Choroid plexus epithelial cell (primary cell): Measurements from ENCODE around the gene FAM163A.

Experiments used
- DNase-seq: peaks from one replicate; pipeline ENCODE4 v3.0.0-alpha.2; 2010; ENCODE audit warnings: low read depth
- H3K4me3 ChIP-seq: 2 replicates; pipeline ENCODE4 v1.5.1; 2011; ENCODE audit warnings: low read depth, mild to moderate bottlenecking, control low read depth, low read length, moderate library complexity
- TF ChIP-seq, protein P1 (sequence below): conservative IDR thresholded peaks from 2 replicates; pipeline ENCODE4 v1.5.1; 2011; ENCODE audit warnings: low read depth, mild to moderate bottlenecking, control low read depth, inconsistent platforms, low read length, moderate library complexity

The FAM163A gene

DNA sequence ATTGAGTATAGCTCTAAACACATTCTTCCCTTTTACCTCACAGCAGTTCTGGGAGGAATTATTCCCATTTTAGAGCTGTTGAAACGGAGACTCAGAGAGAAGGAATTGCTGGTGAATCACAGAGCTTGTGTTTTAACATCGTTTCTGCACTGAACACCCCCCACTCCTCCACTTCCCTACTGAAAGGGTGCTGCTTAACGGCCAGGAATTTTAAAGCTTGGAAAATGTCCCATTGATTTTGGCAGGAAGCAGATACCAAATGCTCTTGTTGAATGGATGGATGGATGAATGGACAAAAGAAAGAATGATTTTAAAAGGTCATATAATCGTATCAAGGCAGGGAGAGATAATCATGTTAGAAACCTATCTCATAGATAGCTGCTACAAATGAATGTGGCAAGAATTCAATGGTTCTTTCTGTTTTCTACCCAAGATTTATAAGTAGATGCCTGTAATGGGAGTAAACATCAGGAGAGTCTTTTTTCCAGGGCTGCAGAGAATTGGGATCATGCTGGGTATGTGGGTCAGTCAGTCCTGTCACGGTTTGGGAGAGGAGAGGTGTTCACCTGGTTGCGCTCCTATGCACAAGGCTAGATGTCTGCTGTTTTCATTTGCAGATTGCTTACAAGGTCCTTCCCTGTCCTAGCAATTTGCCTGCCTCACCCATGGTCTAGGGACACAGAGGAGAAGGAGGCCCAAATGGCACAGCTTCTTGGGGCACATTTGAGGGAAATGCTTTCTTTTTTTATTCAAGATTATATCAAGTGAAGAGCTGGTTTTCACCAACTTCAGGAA, 19.0 kb downstream of the FAM163A start:
- TF ChIP-seq, protein P1, sequence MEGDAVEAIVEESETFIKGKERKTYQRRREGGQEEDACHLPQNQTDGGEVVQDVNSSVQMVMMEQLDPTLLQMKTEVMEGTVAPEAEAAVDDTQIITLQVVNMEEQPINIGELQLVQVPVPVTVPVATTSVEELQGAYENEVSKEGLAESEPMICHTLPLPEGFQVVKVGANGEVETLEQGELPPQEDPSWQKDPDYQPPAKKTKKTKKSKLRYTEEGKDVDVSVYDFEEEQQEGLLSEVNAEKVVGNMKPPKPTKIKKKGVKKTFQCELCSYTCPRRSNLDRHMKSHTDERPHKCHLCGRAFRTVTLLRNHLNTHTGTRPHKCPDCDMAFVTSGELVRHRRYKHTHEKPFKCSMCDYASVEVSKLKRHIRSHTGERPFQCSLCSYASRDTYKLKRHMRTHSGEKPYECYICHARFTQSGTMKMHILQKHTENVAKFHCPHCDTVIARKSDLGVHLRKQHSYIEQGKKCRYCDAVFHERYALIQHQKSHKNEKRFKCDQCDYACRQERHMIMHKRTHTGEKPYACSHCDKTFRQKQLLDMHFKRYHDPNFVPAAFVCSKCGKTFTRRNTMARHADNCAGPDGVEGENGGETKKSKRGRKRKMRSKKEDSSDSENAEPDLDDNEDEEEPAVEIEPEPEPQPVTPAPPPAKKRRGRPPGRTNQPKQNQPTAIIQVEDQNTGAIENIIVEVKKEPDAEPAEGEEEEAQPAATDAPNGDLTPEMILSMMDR, result no peak
- DNase-seq, result no peak
- no peak overlapping the region for H3K4me3 ChIP-seq

DNA sequence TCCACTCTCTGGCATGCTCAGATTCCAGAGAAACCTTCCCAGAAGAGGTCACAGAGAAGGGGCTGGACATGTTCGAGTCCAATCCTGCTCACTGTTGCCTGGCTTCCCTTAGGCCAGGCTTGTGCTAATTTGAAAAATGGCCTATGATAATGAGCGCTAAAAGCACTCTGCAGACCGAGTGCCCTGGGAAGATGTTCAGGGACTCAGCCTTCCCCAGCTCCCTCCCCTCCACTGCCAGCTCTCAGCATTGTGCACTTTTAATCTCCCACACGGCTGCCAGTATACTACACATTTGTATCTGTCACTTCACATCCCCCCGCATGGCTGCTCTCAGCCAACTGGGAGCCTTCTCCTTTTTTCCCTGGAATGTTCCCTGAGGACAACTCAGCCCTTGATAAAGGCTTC, 24.1 kb downstream of the FAM163A start:
- TF ChIP-seq, protein P1, result no peak
- no peak for DNase-seq
- H3K4me3 ChIP-seq, result no peak overlapping the region

DNA sequence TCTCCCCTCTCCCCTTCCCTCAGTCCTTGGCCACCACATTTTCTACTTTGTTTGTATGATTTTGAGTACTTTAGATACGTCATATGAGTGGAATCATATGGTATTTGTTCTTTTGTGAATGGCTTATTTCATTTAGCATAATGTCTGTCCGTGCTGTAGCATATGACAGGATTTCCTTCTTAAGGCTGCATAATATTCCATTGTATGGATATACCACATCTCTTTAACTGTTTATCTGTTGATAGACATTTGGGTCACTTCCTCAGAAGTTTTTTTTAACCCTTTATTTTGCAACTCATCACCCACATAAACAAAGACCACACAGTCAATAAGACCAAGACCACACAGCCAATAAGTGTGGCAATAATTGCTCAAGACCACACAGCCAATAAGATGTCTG, 24.9 kb downstream of the FAM163A start:
- TF ChIP-seq, protein P1, result no peak
- no peak overlapping the region for H3K4me3 ChIP-seq
- no peak for DNase-seq

DNA sequence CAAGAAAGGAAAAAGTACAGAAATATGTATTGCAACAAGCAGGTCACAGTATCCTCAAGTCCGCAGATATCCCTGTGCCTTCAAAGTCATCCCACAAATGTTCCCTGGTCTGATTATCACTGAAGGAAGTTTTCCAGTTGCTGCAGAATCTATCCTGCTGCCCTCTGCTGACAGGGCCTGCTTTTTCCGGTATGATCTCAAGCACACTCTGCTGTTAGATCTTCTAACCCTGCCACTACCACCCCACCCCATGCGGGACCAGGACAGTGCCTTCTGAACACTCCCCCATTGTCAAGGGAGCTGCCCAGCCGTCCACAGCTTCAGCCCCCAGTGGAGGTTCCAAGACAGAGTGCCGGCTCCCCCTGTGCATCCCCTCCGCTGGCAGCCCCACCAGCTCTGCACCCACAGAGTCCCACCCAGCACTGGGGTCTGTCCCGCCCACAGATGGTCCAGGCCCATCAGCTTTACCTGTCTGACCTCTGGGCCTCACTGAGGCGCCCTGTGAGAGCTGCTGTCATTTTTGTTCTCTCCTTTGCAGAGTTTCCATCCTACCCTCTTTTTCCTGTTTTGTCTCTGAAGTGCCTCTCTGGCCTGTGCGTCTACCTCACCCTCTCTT, 27.9 kb downstream of the FAM163A start:
- TF ChIP-seq, protein P1, result peak; percentile 29
- DNase-seq, result peak; percentile 17
- no peak overlapping the region for H3K4me3 ChIP-seq

DNA sequence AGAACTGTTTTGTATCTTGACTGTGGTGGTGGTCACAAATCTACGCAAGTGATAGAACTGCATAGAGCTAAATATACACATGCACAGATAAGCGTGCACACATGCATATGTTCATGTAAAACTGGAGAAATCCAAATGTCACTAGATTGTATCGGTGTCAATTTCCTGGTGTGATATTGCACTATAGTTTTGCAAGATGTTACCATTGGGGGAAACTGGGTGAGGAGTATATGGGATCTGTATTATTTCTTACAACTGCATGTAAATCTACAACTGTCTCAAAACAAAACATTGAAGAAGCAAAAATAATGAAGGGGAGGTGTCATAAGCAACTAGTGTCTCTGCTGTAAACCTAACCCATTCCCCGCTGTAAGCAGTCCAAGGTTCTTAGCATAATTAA, 30.2 kb downstream of the FAM163A start:
- DNase-seq, result no peak
- H3K4me3 ChIP-seq, result no peak overlapping the region
- TF ChIP-seq, protein P1, result no peak

DNA sequence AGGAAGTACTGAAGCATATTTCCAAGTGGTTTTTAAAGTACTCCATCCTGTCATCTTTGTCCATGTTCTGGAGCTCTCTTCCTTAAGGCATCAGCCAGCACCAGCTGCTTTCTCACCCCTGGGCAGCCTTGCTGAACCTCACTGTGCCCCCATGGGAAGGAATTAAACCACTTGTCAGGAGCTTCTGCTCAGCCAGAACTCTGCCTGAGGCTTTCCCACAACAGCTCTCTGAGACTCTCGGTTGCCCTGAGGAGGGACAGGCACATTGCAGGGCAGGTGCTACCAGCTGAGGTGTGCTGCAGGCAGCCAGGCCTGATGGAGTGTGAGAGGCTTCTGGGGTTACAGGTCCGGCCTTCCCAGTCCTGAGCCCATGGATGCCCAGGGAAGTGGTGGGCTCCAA, 30.9 kb downstream of the FAM163A start:
- no peak overlapping the region for H3K4me3 ChIP-seq
- no peak for DNase-seq
- TF ChIP-seq, protein P1, result no peak

DNA sequence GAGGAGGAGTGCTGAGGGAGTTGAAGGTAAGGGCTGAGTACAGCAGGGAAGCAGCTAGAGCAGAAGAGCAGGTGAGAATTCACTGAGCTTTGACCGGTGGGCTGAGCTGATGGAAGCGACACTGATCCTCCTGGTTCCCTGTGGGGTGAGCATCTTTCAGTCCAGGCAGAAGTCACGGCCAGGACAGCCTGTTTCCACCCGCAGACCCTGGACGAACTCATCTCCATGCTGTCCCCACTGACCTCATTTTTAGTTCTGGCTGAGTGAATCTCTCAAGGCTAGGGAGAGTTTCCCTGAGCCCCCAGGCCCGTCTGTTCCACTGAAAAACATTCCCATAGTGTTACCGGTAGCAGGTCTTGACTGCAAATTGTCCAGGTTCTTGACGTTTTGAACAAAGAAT, 31.5 kb downstream of the FAM163A start:
- no peak for DNase-seq

More for the DNA sequence above, 31.5 kb downstream of the FAM163A start:
- no peak overlapping the region for H3K4me3 ChIP-seq
- TF ChIP-seq, protein P1, result no peak
